Tibial artery (tissue), 4 donors: ENCODE results near the gene CD96.
"Not testable (repeated sequence)": the region's sequence is repeated elsewhere in the genome, so short reads cannot be mapped to it uniquely, and the experiment has no call there.

ENCODE experiments used
- DNase-seq, 2 donors: peaks; one replicate each; pipeline ENCODE4 v3.0.0-alpha.2; 2019
- H3K27ac ChIP-seq, 2 donors: fragments of 200-600 bp; sonication (generic) in 1 of 2; 1 replicate in 1 of 2; 2 replicates in 1 of 2; pipeline ENCODE4 v1.5.1; 2018 to 2019; ENCODE audit warnings: mild to moderate bottlenecking in 1 of 2
- H3K27me3 ChIP-seq, 2 donors: fragments of 200-600 bp; sonication (generic) in 1 of 2; one replicate each; pipeline versions ENCODE4 v1.5.1 to v1.6.0; 2016 to 2019
- H3K36me3 ChIP-seq, 3 donors: fragments of 200-600 bp; sonication (generic) in 2 of 3; one replicate each; pipeline ENCODE4 v1.5.1; 2016 to 2019; ENCODE audit warnings: mild to moderate bottlenecking in 2 of 3
- H3K4me1 ChIP-seq, 4 donors: fragments of 200-600 bp; sonication (generic) in 2 of 4; 1 replicate in 3 of 4; 2 replicates in 1 of 4; pipeline ENCODE4 v1.5.1; 2016 to 2019
- H3K4me3 ChIP-seq, 2 donors: fragments of 200-600 bp; sonication (generic) in 1 of 2; 1 replicate in 1 of 2; 2 replicates in 1 of 2; pipeline ENCODE4 v1.5.1; 2018 to 2019; ENCODE audit warnings: mild to moderate bottlenecking in 2 of 2
- H3K9me3 ChIP-seq, 3 donors: fragments of 200-600 bp; sonication (generic) in 1 of 3; one replicate each; pipeline ENCODE4 v1.5.1; 2016 to 2019
- intact Hi-C: fragments of 100-400 bp; cut with DNase I; formaldehyde crosslinking; loops from one replicate; pipeline ENCODE4 v1.15.0; 2023; ENCODE audit warnings: low total_unique reads
- TF ChIP-seq, protein P1 (sequence below), 2 experiments: fragments of 200-600 bp in 1 of 2; fragments of 450-650 bp in 1 of 2; IDR thresholded peaks; one replicate each; pipeline ENCODE4 v1.5.1; 2017 to 2019; ENCODE audit warnings: antibody characterized with exemption in 2 of 2, mild to moderate bottlenecking in 1 of 2, moderate library complexity in 1 of 2

CD96 gene

DNA sequence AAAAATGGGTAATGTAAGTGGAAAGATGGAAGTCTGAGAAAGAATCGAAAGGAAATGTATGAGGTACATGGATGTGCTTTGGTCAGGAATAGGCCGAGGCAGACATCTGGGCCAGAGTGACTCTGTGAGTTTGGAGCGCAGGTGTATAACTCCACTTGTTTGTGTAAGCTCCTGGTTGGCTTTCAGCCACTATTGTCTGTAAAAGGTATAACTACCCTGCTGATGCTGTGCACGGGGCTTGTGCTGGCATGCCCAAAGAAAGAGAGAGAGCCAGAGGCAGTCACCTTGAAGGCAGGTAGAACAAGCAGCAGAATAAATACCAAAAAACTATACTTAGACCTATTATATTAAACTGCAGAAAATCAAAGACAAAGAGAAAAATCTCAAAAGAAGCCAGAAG lies 32.7 kb upstream of the CD96 start:
- Histone ChIP-seq H3K4me3 (no peak overlapping the region), H3K36me3 (no peaks in the 10 kb centered on the region), H3K27me3 (no peaks in the 10 kb centered on the region), H3K27ac (no peak overlapping the region), H3K9me3 (no peaks in the 10 kb centered on the region), H3K4me1 (no peaks in the 10 kb centered on the region)
- no peak for DNase-seq
- TF ChIP-seq, protein P1, sequence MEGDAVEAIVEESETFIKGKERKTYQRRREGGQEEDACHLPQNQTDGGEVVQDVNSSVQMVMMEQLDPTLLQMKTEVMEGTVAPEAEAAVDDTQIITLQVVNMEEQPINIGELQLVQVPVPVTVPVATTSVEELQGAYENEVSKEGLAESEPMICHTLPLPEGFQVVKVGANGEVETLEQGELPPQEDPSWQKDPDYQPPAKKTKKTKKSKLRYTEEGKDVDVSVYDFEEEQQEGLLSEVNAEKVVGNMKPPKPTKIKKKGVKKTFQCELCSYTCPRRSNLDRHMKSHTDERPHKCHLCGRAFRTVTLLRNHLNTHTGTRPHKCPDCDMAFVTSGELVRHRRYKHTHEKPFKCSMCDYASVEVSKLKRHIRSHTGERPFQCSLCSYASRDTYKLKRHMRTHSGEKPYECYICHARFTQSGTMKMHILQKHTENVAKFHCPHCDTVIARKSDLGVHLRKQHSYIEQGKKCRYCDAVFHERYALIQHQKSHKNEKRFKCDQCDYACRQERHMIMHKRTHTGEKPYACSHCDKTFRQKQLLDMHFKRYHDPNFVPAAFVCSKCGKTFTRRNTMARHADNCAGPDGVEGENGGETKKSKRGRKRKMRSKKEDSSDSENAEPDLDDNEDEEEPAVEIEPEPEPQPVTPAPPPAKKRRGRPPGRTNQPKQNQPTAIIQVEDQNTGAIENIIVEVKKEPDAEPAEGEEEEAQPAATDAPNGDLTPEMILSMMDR (IDR thresholded peaks at IDR 0.05) = no peak
- intact Hi-C loops = no loop called here

DNA sequence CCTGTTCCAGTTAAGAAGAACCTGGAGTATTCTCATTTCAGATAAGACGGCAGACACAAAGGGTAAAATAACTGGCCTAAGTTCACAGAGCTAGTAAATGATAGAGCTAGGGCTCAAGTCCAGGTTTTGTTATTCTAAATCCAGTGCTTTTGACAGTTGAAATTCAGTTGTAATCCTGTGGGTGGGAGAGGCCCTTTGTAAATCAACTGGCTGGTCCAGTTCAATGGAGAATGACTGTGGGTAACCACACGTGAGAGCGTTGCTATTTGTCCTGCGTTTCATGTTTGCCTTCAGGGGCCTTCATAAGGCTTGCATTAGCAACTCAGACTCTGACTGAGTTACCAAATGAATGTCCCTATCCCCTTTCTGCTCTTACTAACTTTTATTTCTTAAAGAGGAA lies 24.2 kb upstream of the CD96 start:
- no peaks in the 10 kb centered on the region for H3K9me3 ChIP-seq
- H3K36me3 ChIP-seq = no peaks in the 10 kb centered on the region
- intact Hi-C loops = no loop called here
- H3K4me3 ChIP-seq = no peak overlapping the region
- TF ChIP-seq, protein P1 (IDR thresholded peaks at IDR 0.05) = no peak
- no peaks in the 10 kb centered on the region for H3K27me3 ChIP-seq
- no peaks in the 10 kb centered on the region for H3K4me1 ChIP-seq
- no peak overlapping the region for H3K27ac ChIP-seq
- no peak for DNase-seq

DNA sequence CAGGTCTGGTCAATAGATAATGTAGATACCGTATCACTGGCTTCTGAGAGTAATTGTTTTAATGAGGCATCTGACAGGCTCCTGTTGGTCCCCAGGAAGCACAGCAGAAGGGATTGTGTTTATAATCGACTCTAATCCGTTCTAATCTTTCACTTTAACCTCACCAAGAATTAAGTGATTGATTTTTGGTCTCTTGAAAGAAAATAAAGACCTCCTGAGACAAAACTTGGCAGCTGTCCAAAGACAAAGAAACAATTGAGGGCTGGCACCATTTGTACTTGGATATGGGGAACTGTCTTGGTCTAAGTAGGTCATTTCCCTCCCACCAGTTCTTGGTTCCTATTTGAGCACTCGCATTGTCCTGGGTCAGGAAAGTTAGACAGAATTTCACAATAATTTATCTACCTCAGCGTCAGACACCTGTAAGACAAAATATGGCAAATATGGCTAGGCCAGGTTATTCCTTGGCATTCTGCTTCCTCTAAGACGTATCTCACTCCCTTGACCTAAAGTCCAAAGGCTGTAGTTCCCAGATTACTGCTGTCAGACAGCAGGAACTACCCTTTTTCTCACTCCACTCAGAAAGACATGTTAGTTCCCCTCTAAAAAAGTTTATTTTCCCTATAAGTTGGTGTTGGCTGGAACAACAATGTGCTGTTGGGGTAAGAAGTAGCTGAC lies 22.7 kb upstream of the CD96 start:
- H3K36me3 ChIP-seq = no peaks in the 10 kb centered on the region
- DNase-seq = no peak
- intact Hi-C loops = no loop called here
- no peak overlapping the region for H3K27ac ChIP-seq
- no peaks in the 10 kb centered on the region for H3K9me3 ChIP-seq
- H3K27me3 ChIP-seq = no peaks in the 10 kb centered on the region
- H3K4me1 ChIP-seq = no peaks in the 10 kb centered on the region
- H3K4me3 ChIP-seq = no peak overlapping the region
- TF ChIP-seq, protein P1 (IDR thresholded peaks at IDR 0.05) = no peak

DNA sequence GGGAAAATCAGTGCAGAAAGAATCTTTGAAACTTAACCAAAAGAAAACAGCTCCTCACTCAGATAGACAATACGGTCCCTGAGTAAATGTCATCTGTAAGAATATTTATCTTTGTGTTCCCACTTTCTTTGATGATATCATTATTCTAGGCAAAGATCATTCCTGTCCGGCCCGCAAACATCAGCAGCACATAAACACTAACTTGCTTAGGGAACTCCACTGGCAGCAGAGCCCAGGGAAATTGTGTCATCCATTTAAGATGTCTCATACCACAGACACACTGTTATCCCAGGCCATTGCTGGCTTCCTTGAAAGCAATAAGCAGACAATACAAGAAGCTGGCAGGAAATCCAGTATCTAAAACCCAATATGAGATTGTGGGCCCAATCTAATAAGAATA lies 20.1 kb upstream of the CD96 start:
- Histone ChIP-seq H3K27ac (no peak overlapping the region), H3K27me3 (no peaks in the 10 kb centered on the region), H3K9me3 (no peaks in the 10 kb centered on the region), H3K36me3 (no peaks in the 10 kb centered on the region), H3K4me3 (no peak overlapping the region), H3K4me1 (no peaks in the 10 kb centered on the region)
- TF ChIP-seq, protein P1 (IDR thresholded peaks at IDR 0.05) = no peak
- intact Hi-C loops = no loop called here
- no peak for DNase-seq

DNA sequence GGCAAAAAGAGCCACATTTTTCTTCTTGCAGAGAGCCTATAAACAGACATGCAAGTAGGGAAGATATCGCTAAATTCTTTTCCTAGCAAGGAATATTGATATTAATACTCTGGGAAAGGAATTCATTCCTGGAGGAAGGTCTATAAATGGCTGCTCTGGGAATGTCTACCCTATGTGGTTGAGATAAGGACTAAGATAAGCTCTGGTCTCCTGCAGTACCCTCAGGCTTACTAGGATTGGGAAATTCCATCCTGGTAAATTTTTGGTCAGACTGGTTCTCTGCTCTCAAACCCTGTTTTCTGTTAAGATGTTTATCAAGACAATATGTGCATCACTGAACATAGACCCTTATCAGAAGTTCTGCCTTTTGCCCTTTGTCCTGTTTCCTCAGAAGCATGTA lies 17.5 kb upstream of the CD96 start:
- H3K4me1 ChIP-seq, intact Hi-C loops, H3K36me3 ChIP-seq, H3K27ac ChIP-seq, H3K9me3 ChIP-seq, H3K4me3 ChIP-seq, DNase-seq, H3K27me3 ChIP-seq: not testable (repeated sequence)

DNA sequence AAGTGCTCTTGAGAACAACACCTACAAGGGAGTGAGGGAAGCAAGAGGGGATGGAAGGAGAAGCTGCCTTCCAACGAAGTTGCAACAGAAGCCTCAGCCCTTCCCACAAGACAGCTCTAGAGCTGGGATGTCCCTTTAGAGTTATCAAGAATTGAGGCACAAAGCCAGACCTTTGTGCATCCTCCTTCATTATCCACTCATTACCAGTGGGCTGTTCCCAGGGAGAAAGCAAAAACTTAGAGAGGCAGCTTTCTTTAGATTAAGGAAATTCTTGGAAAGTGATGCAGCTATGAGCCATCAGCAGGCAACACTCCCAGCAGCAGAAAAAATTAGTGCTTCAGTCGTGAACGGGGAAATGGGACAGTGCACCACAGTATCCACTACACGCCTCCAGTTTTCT lies 10.6 kb upstream of the CD96 start:
- H3K27me3 ChIP-seq = no peaks in the 10 kb centered on the region
- H3K4me1 ChIP-seq = no peaks in the 10 kb centered on the region
- no peak overlapping the region for H3K27ac ChIP-seq
- H3K36me3 ChIP-seq = no peaks in the 10 kb centered on the region
- intact Hi-C loops = no loop called here
- TF ChIP-seq, protein P1 (IDR thresholded peaks at IDR 0.05) = no peak
- no peak for DNase-seq
- H3K4me3 ChIP-seq = no peak overlapping the region
- no peaks in the 10 kb centered on the region for H3K9me3 ChIP-seq
